ENCODE measurements around the gene UGT1A10. TPM values are rescaled to one million over a fixed set of nuclear protein-coding genes. Genes with fewer than 3 reads are reported as not detected.
"Not testable (repeated sequence)": the region's sequence is repeated elsewhere in the genome, so short reads cannot be mapped to it uniquely, and the experiment has no call there.

The UGT1A10 gene
- total RNA-seq, 1 donor from 2014 or later, result not detected

DNA sequence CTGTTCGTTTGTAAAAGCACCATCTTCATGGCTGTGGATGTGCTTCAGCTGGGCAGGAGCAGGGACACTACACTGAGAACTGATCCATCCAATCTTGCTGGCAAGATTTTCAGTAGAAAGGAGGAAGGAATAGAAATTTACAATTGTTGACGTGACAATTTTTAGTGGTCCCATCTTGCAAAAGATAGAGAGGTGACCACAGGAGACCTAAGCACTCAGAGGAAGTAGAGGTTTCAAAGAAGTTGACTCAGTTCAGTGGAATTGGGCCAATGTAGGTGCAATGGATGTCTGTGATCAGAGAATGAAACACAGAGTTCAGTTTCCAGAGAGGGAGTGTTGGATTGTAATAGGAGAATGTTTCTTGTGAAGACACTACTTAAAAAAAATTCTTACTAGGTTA lies 77.9 kb downstream of the UGT1A10 start:
- Mint-ChIP-seq H3K9me3 (ENCODE audit: low read depth) (no peaks in the 10 kb centered on the region), H3K36me3 (ENCODE audit: low read depth) (peaks cover 3% of the 10 kb centered on the region), H3K27me3 (ENCODE audit: low read depth) (peaks cover 6% of the 10 kb centered on the region), H3K4me1 (ENCODE audit: low read depth) (peaks cover 19% of the 10 kb centered on the region), H3K4me3 (ENCODE audit: unreplicated experiment) (no peak overlapping the region), H3K27ac (ENCODE audit: unreplicated experiment) (no peak overlapping the region)
- TF ChIP-seq, protein P1, sequence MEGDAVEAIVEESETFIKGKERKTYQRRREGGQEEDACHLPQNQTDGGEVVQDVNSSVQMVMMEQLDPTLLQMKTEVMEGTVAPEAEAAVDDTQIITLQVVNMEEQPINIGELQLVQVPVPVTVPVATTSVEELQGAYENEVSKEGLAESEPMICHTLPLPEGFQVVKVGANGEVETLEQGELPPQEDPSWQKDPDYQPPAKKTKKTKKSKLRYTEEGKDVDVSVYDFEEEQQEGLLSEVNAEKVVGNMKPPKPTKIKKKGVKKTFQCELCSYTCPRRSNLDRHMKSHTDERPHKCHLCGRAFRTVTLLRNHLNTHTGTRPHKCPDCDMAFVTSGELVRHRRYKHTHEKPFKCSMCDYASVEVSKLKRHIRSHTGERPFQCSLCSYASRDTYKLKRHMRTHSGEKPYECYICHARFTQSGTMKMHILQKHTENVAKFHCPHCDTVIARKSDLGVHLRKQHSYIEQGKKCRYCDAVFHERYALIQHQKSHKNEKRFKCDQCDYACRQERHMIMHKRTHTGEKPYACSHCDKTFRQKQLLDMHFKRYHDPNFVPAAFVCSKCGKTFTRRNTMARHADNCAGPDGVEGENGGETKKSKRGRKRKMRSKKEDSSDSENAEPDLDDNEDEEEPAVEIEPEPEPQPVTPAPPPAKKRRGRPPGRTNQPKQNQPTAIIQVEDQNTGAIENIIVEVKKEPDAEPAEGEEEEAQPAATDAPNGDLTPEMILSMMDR (IDR thresholded peaks at IDR 0.05), result no peak
- no peak for DNase-seq (ENCODE audit: low spot score)

DNA sequence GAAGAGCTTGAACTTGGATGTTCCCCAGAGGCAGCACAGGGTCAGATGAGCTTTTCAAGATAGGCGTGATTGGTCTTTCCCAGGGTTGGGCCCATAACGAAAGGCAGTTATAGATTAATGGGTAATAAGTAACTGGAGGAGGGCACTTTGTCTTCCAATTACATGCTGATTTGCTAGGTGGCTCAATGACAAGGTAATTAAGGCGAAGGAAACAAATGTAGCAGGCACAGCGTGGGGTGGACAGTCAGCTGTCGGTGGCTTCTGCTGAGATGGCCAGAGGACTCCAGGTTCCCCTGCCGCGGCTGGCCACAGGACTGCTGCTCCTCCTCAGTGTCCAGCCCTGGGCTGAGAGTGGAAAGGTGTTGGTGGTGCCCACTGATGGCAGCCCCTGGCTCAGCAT lies 82.3 kb downstream of the UGT1A10 start, which contains the start of gene UGT1A4:
Gene UGT1A4, plus strand, starts transcription at position 185 of the 400 bp plus-strand sequence. Its CDS starts 85 bp downstream, at position 270.
- H3K4me3 Mint-ChIP-seq (ENCODE audit: unreplicated experiment), result no peak within 1 kb of the TSS
- peaks cover 3% of the 10 kb centered on the region for H3K9me3 Mint-ChIP-seq (ENCODE audit: low read depth)
- H3K36me3 Mint-ChIP-seq (ENCODE audit: low read depth), result peaks cover 5% of the 10 kb centered on the region
- DNase-seq (ENCODE audit: low spot score), result no peak
- no peaks in the 10 kb centered on the region for H3K4me1 Mint-ChIP-seq (ENCODE audit: low read depth)
- no peak within 1 kb of the TSS for H3K27ac Mint-ChIP-seq (ENCODE audit: unreplicated experiment)
- H3K27me3 Mint-ChIP-seq (ENCODE audit: low read depth), result peaks cover 9% of the 10 kb centered on the region
- TF ChIP-seq, protein P1 (IDR thresholded peaks at IDR 0.05), result no peak

DNA sequence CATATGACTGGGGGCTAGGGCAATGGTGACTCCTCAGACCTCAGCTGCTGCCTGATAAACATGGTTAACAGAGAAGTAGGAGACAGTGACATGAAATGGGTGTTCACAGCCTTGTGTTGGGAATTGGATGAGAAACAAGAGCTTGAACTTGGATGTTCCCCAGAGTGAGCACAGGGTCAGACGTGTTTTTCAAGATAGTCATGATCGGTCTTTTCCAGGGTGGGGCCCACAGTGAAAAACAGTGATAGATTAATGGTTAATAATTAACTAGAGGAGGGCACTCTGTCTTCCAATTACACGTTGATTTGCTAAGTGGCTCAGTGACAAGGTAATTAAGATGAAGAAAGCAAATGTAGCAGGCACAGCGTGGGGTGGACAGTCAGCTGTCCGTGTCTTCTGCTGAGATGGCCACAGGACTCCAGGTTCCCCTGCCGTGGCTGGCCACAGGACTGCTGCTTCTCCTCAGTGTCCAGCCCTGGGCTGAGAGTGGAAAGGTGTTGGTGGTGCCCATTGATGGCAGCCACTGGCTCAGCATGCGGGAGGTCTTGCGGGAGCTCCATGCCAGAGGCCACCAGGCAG lies 92.6 kb downstream of the UGT1A10 start, which contains the start of gene UGT1A3:
Gene UGT1A3, plus strand, starts transcription at position 320 of the 579 bp plus-strand sequence. Its CDS starts 85 bp downstream, at position 405.
- H3K4me1 Mint-ChIP-seq (ENCODE audit: low read depth), result no peaks in the 10 kb centered on the region
- TF ChIP-seq, protein P1 (IDR thresholded peaks at IDR 0.05), result no peak
- no peak within 1 kb of the TSS for H3K27ac Mint-ChIP-seq (ENCODE audit: unreplicated experiment)
- no peak within 1 kb of the TSS for H3K4me3 Mint-ChIP-seq (ENCODE audit: unreplicated experiment)
- no peaks in the 10 kb centered on the region for H3K9me3 Mint-ChIP-seq (ENCODE audit: low read depth)
- H3K27me3 Mint-ChIP-seq (ENCODE audit: low read depth), result peaks cover 34% of the 10 kb centered on the region
- DNase-seq (ENCODE audit: low spot score), result no peak
- H3K36me3 Mint-ChIP-seq (ENCODE audit: low read depth), result no peaks in the 10 kb centered on the region

GRCh38 chr2:233736868-233737653 lies 100.8 kb downstream of the UGT1A10 start:
- H3K9me3 Mint-ChIP-seq (ENCODE audit: low read depth); H3K4me3 Mint-ChIP-seq (ENCODE audit: unreplicated experiment); H3K27ac Mint-ChIP-seq (ENCODE audit: unreplicated experiment); DNase-seq (ENCODE audit: low spot score); H3K36me3 Mint-ChIP-seq (ENCODE audit: low read depth); H3K4me1 Mint-ChIP-seq (ENCODE audit: low read depth): not testable (repeated sequence)
- H3K27me3 Mint-ChIP-seq (ENCODE audit: low read depth), result peaks cover 28% of the 10 kb centered on the region

DNA sequence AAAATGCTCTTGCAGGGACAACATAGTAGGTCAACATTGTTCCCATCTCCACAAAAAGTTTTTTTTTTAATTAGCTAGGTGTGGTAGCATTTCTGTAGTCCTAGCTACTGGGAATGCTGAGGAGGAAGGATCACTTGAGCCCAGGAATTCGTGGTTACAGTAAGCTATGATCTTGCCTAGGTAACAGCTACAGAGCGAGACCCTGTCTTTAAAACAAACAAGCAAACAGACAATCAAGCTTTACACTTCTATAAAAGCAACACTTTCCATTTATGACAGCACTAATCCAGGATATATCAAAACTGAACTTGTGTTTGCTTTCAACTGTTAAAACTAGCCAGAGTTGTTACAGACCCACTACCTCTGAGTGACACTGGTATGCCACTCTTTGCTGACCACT lies 104.6 kb downstream of the UGT1A10 start:
- Mint-ChIP-seq H3K4me3 (ENCODE audit: unreplicated experiment) (no peak overlapping the region), H3K36me3 (ENCODE audit: low read depth) (no peaks in the 10 kb centered on the region), H3K4me1 (ENCODE audit: low read depth) (no peaks in the 10 kb centered on the region)

More for the DNA sequence above, 104.6 kb downstream of the UGT1A10 start:
- DNase-seq (ENCODE audit: low spot score), result no peak
- Mint-ChIP-seq H3K27ac (ENCODE audit: unreplicated experiment) (no peak overlapping the region), H3K27me3 (ENCODE audit: low read depth) (peaks cover 21% of the 10 kb centered on the region), H3K9me3 (ENCODE audit: low read depth) (no peaks in the 10 kb centered on the region)
- TF ChIP-seq, protein P1 (IDR thresholded peaks at IDR 0.05), result no peak
